HG03575 (cell line): ENCODE results near the gene REEP6.
"Not testable (repeated sequence)": the region's sequence is repeated elsewhere in the genome, so short reads cannot be mapped to it uniquely, and the experiment has no call there.

ENCODE experiments used
- ATAC-seq: cut with Tn5 transposase; IDR thresholded peaks from one replicate; pipeline ENCODE4 v1.9.1; 2021; ENCODE audit not compliant: unreplicated experiment, insufficient number of reproducible peaks, low FRiP score; ENCODE audit errors: extremely low read depth

The REEP6 gene

GRCh38 chr19:1514986-1515721 is 24.2 kb downstream of the REEP6 start:
- no peak for ATAC-seq

- no peak for ATAC-seq
Observed at GRCh38 chr19:1516395-1516753, 25.4 kb downstream of the REEP6 start.

- ATAC-seq, result no peak
Observed at GRCh38 chr19:1518471-1518870, 27.5 kb downstream of the REEP6 start.

GRCh38 chr19:1519802-1520201 is 28.8 kb downstream of the REEP6 start:
- not testable (repeated sequence) for ATAC-seq

GRCh38 chr19:1520203-1520780 is 29.3 kb downstream of the REEP6 start:
- ATAC-seq, result no peak

DNA sequence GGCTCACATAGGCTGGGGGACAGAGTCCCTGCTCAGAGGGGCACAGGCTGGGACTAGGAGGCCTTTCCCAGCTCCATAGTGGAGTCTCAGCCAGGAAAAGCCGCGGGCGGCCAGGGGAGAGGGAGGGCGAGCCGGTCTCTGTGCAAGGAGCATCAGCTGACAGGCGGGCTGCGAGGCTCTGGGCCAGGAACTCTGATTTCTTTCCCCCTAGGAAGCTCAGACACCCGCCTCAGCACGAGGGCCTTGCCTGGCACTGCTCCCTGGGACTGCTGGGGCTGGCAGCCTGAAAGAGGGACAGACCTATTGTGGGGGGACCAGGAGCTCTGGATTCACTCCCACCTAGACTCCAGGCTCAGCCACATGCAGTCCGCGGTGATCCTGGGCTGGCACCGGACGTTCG is 30.7 kb downstream of the REEP6 start:
- ATAC-seq, result no peak

DNA sequence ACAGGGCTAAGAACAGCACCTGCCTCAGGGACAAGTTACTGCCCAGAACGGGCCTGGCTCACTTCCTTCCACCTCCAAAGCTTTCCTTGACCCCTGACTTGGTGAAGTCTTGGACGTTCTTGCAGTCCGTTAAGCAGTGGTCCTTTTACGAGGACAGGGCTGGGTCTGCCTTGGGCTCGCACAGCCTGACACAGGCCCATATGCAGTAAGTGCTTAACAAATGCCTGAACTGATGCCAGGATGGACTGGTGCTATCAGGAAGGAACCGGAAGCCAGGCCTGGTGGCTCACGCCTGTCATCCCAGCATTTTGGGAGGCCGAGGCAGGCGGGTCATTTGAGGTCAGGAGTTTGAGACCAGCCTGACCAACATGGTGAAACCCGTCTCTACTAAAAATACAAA is 31.1 kb downstream of the REEP6 start:
- no peak for ATAC-seq

DNA sequence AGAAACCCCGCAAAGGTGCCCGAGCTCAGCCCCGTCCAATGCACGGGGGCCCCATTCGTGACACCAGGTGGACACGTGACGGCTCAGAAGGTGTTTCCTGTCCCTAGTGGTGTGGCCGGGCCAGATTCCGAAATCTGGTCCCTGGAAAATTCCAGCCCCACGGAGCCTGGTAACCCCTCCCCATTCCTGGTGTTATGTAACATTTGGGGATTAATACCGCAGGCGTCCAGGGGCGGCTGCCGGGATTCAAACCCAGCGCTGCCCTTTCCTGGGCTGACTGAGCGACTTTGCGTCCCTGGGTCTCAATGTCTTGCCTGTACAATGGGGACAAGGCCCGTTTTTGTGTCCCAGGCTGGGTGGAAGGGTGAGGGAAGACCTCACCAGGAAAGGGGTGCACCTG is 31.9 kb downstream of the REEP6 start:
- ATAC-seq, result no peak

DNA sequence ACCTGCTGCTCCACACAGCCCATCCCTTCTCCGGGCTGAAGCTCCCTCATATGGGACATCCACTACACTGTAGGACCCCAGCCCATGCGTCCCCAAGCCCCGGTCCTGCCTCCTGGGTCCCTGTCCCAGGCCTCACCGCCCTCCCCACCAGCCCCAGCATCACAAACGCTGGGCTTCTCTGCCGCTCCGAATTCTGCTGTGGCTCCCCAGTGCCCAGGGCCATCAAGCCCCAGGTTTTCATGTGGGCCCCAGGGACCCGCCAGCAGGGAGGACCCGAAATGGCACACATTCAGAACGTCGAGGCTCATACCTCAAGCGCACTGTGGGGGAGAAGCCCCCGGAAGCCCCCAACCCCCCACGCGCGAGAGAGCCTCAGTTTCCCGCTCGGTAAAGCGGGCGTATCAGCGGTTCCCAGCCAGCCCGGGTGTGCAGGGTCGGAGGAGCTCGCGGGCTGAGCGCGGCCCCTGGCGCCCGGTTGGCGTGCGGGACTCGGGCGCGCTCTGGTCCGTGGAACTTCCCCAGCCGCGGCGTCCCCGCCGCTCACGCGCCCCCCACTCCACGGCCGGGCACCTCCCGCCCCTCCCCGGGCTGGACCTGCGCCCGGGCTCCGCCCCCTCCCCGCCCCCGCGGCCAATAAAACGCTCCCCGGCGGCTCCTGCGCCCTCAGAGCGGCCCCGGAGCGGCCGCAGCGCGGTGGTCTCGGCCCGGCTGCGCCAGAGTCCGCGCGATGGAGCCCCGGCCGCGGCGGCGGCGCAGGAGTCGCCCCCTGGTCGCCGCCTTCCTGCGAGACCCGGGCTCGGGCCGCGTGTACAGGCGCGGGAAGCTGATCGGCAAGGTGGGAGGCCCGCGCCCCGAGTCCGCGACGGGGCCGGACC is 32.7 kb downstream of the REEP6 start, which contains the start of gene PLK5:
TSS of gene PLK5 (plus strand) at position 666 of the 875 bp plus-strand sequence. CDS start 2,920 bp downstream, outside the sequence.
- no peak for ATAC-seq

DNA sequence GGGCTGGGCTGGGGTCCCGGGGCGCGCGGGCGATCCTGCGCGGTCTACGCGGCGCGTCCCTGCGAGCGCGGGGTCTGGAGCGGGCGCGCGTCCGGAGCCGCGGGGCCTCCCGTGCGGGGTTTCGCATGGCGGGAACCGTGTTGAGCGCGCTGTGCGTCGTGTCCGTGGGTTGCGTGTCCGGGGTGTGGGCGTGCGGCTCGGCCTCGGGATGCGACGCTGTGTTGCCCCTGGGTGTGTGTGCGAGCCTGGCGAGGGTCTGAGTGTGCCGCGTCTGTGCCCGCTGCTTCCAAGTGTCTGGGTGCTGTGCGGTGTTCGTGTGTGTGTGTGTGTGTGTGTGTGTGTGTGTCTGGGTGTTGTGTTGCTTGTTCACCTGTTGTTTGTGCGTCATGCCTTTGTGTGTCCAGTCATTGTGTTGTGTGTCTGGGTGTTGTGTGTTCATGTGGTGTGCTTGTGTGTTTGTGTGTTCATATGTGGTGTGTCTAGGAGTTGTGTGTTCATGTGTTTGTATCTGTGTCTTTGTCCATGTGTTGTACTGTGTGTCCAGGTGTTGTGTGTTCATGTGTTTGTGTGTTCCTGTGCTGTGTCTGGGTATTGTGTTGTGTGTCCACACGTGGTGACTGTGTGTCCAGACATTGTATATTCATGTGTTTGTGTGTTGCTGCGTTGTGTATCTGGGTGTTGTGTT is 33.4 kb downstream of the REEP6 start:
- no peak for ATAC-seq

GRCh38 chr19:1524972-1525325 is 34.0 kb downstream of the REEP6 start:
- no peak for ATAC-seq

GRCh38 chr19:1525343-1525742 is 34.4 kb downstream of the REEP6 start:
- ATAC-seq, result no peak

- ATAC-seq, result no peak
Observed at GRCh38 chr19:1526066-1526778, 35.2 kb downstream of the REEP6 start.

DNA sequence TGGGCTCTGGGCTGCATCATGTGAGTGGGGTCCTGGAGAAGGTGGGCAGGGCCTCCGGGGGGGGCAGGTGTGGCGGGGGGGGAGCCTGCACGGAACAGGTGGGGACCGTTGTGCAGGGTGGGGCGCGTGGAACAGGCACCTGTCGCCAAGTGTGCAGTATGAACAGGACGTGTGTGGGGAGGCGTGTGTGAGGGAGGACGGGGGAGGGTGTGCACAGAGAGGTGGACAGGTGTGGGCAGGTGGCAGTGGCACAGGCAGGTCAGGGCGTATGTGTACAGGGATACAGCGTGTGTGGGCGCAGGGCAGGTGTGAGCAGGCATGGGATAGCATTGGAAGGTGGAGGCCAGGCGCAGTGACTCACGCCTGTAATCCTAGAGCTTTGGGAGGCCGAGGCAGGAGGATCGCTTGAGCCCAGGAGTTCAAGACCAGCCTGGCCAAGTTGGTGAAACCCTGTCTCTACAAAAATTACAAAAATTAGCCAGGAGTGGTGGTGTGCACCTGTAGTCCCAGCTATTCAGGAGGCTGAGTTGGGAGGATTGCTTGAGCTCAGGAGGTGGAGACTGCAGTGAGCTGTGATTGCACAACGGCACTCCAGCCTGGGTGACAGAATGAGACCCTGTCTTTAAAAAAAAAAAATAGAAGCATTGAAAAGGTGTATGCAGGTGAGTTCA is 36.1 kb downstream of the REEP6 start:
- ATAC-seq, result no peak

GRCh38 chr19:1527650-1528309 is 36.8 kb downstream of the REEP6 start:
- ATAC-seq, result no peak

DNA sequence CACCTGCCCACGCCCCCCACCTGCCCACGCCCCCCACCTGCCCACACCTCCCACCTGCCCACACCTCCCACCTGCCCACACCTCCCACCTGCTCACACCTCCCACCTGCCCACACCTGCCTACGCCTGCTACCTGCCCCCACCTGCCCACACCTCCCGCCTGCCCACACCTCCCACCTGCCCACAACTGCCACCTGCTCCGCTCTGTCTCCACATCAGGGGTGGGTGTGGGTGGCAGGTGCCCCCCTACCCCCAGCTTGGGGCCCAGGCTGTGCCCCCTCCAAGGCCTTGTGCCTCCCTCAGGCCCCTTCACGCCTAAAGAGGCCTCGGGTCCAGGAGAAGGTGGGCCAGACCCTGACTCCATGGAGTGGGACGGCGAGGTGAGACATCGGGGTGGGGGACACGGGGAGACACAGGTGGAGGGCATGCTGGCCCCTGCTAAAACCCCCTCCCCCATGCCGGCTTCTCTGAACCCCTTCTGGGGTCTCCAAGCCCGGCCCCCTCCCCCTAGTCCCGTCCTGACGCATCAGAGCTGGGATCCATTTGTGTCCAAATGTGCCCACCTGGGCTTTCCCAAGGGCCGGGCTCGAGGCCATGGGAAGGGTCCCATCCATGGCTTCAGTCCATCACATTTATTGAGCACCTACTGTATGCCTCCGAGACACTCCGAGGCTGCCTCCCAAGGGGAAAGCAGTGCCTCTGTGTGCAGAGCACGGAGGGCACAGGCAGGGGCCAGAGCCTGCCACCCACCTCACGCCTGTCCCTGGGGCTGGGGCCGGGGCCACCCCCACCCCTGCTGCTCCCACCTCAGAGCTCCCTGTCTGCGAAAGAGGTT is 37.8 kb downstream of the REEP6 start:
- no peak for ATAC-seq

DNA sequence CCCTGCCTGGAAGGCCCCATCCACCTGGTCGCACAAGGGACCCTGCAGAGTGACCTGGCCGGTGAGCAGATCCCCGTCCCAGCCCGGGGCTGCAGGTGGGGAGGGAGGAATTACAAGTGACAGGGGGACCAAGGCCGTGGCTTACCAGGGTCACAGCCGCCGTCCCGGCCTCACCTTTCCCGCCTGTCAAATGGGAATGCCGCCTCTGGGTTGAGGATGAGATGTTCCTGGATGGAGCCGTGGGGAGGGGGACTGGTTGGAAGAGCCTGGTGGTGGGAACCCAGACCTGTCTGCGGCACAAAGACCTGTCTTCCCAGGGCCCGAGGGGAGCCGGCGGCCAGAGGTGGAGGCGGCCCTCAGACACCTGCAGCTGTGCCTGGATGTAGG is 38.4 kb downstream of the REEP6 start:
- no peak for ATAC-seq
